Measurements from ENCODE around the gene APOL6. TPM values are rescaled to one million over a fixed set of nuclear protein-coding genes. Genes with fewer than 3 reads are reported as not detected.
"Not testable (repeated sequence)": the region's sequence is repeated elsewhere in the genome, so short reads cannot be mapped to it uniquely, and the experiment has no call there.

APOL6 gene
- total RNA-seq, 1 donor from 2014 or later: 6.4 TPM

GRCh38 chr22:35677460-35678187, 29.4 kb downstream of the APOL6 start:
- H3K4me1 ChIP-seq: no peaks in the 10 kb centered on the region
- no peaks in the 10 kb centered on the region for H3K36me3 ChIP-seq
- peaks cover 0 to 4% of the 10 kb centered on the region in 2 donors for H3K9me3 ChIP-seq
- DNase-seq (ENCODE audit: low spot score in 2 of 2): no peak
- no peak overlapping the region for H3K27ac ChIP-seq
- intact Hi-C loops (cut with DNase I): no loop called here
- TF ChIP-seq CTCF (IDR thresholded peaks at IDR 0.05): no peak
- no peak overlapping the region for H3K4me3 ChIP-seq
- no peaks in the 10 kb centered on the region for H3K27me3 ChIP-seq

GRCh38 chr22:35678836-35679235, 30.6 kb downstream of the APOL6 start:
- no peak for DNase-seq (ENCODE audit: low spot score in 2 of 2)
- no peak for TF ChIP-seq CTCF (IDR thresholded peaks at IDR 0.05)
- Histone ChIP-seq H3K27me3 (no peaks in the 10 kb centered on the region), H3K9me3 (peaks cover 0 to 4% of the 10 kb centered on the region in 2 donors), H3K4me3 (no peak overlapping the region), H3K4me1 (no peaks in the 10 kb centered on the region), H3K36me3 (no peaks in the 10 kb centered on the region), H3K27ac (no peak overlapping the region)
- intact Hi-C loops (cut with DNase I): no loop called here

GRCh38 chr22:35679492-35679891, 31.2 kb downstream of the APOL6 start:
- H3K4me1 ChIP-seq; H3K27ac ChIP-seq; intact Hi-C loops (cut with DNase I); DNase-seq (ENCODE audit: low spot score in 2 of 2); H3K36me3 ChIP-seq; H3K4me3 ChIP-seq; H3K9me3 ChIP-seq; H3K27me3 ChIP-seq: not testable (repeated sequence)

GRCh38 chr22:35681454-35682052, 33.3 kb downstream of the APOL6 start:
- intact Hi-C loops (cut with DNase I): no loop called here
- no peaks in the 10 kb centered on the region for H3K4me1 ChIP-seq
- no peak overlapping the region for H3K27ac ChIP-seq
- no peak overlapping the region for H3K4me3 ChIP-seq
- no peaks in the 10 kb centered on the region for H3K36me3 ChIP-seq
- DNase-seq (ENCODE audit: low spot score in 2 of 2): no peak
- no peak for TF ChIP-seq CTCF (IDR thresholded peaks at IDR 0.05)
- H3K9me3 ChIP-seq: peaks cover 0 to 4% of the 10 kb centered on the region in 2 donors
- H3K27me3 ChIP-seq: no peaks in the 10 kb centered on the region

GRCh38 chr22:35683560-35683959, 35.3 kb downstream of the APOL6 start:
- Histone ChIP-seq H3K4me3 (no peak overlapping the region), H3K36me3 (no peaks in the 10 kb centered on the region), H3K9me3 (peaks cover 0 to 4% of the 10 kb centered on the region in 2 donors), H3K4me1 (no peaks in the 10 kb centered on the region), H3K27ac (no peak overlapping the region), H3K27me3 (no peaks in the 10 kb centered on the region)
- no peak for TF ChIP-seq CTCF (IDR thresholded peaks at IDR 0.05)
- intact Hi-C loops (cut with DNase I): no loop called here
- DNase-seq (ENCODE audit: low spot score in 2 of 2): no peak

GRCh38 chr22:35684270-35684700, 36.0 kb downstream of the APOL6 start:
- Histone ChIP-seq H3K27ac (no peak overlapping the region), H3K36me3 (no peaks in the 10 kb centered on the region), H3K4me1 (no peaks in the 10 kb centered on the region), H3K9me3 (peaks cover 0 to 4% of the 10 kb centered on the region in 2 donors), H3K27me3 (no peaks in the 10 kb centered on the region), H3K4me3 (no peak overlapping the region)
- intact Hi-C loops (cut with DNase I): no loop called here
- TF ChIP-seq CTCF (IDR thresholded peaks at IDR 0.05): no peak
- no peak for DNase-seq (ENCODE audit: low spot score in 2 of 2)

Measured in ascending aorta (tissue), 2 donors.